ENCODE data around the gene NKX2-8. TPM values are rescaled to one million over a fixed set of nuclear protein-coding genes. Genes with fewer than 3 reads are reported as not detected.

The NKX2-8 gene
- total and polyA plus RNA-seq, 2 of the 13 experiments (the other 11 are each of a cell fraction or from before 2014, with no cell fraction given) = not detected

DNA sequence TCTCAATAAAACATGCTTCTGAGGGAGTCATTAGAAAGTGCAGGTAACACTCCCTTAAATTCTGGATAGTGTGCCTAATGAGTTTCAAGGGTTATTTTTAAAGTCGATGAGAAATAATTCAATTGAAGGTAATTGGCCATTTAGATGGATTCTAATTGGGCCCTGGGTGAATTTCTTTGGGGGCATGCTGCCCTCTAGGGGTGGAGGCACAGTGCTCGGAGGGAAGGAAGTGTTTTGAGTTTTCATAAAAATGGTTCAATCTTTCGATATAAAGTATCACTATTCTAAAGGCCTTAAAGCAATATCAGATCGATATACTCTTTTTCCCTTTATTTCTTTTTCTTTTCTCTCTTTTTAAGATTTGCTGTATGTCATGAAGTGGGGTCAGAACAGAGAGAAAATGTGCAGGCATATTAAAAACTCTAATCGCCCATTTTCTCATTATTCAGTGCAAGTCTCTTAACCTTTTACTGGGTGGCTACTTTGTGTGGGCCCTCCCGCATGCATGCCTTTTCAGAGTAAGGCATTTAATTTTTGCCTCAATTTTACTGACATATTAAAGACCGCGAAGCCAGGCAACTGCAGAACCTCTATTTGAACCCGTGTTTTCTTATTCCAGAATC lies 25.5 kb downstream of the NKX2-8 start (continued):
- TF ChIP-seq, protein P1, sequence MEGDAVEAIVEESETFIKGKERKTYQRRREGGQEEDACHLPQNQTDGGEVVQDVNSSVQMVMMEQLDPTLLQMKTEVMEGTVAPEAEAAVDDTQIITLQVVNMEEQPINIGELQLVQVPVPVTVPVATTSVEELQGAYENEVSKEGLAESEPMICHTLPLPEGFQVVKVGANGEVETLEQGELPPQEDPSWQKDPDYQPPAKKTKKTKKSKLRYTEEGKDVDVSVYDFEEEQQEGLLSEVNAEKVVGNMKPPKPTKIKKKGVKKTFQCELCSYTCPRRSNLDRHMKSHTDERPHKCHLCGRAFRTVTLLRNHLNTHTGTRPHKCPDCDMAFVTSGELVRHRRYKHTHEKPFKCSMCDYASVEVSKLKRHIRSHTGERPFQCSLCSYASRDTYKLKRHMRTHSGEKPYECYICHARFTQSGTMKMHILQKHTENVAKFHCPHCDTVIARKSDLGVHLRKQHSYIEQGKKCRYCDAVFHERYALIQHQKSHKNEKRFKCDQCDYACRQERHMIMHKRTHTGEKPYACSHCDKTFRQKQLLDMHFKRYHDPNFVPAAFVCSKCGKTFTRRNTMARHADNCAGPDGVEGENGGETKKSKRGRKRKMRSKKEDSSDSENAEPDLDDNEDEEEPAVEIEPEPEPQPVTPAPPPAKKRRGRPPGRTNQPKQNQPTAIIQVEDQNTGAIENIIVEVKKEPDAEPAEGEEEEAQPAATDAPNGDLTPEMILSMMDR (CRISPR knock-in tag; IDR thresholded peaks at IDR 0.05) = peak; percentile 81
- TF ChIP-seq ELF1 (CRISPR knock-in tag; IDR thresholded peaks at IDR 0.05) (no peak), POLR2AphosphoS2 (IDR thresholded peaks at IDR 0.05; ENCODE audit: low read depth, low read length) (no peak), CENPX (CRISPR knock-in tag; IDR thresholded peaks at IDR 0.05) (no peak), RAD21 (CRISPR knock-in tag; IDR thresholded peaks at IDR 0.05) (peak; percentile 34; the same call in 1 of the 2 replicates), WIZ (CRISPR knock-in tag; IDR thresholded peaks at IDR 0.05) (no peak), ZMAT3 (CRISPR knock-in tag; conservative IDR thresholded peaks at IDR 0.05) (no peak), BCL6 (CRISPR knock-in tag; IDR thresholded peaks at IDR 0.05) (no peak), ZNF878 (CRISPR knock-in tag; IDR thresholded peaks at IDR 0.05) (no peak), SMYD3 (CRISPR knock-in tag; IDR thresholded peaks at IDR 0.05) (no peak), HCFC1 (IDR thresholded peaks at IDR 0.05; ENCODE audit: low read depth, low read length) (no peak), ZNF256 (CRISPR knock-in tag; conservative IDR thresholded peaks at IDR 0.05) (no peak), XBP1 (CRISPR knock-in tag; IDR thresholded peaks at IDR 0.05) (peak; percentile 25; the same call in 1 of the 2 replicates), ZNF10 (CRISPR knock-in tag; IDR thresholded peaks at IDR 0.05; ENCODE audit: borderline replicate concordance, low read depth) (no peak), ZMYM3 (CRISPR knock-in tag; IDR thresholded peaks at IDR 0.05) (no peak), ZNF121 (CRISPR knock-in tag; IDR thresholded peaks at IDR 0.05) (no peak), AHR (CRISPR knock-in tag; IDR thresholded peaks at IDR 0.05) (no peak), CCDC6 (CRISPR knock-in tag; IDR thresholded peaks at IDR 0.05) (no peak), ZBTB33 (CRISPR knock-in tag; IDR thresholded peaks at IDR 0.05) (no peak)
- TF ChIP-seq, protein P2, sequence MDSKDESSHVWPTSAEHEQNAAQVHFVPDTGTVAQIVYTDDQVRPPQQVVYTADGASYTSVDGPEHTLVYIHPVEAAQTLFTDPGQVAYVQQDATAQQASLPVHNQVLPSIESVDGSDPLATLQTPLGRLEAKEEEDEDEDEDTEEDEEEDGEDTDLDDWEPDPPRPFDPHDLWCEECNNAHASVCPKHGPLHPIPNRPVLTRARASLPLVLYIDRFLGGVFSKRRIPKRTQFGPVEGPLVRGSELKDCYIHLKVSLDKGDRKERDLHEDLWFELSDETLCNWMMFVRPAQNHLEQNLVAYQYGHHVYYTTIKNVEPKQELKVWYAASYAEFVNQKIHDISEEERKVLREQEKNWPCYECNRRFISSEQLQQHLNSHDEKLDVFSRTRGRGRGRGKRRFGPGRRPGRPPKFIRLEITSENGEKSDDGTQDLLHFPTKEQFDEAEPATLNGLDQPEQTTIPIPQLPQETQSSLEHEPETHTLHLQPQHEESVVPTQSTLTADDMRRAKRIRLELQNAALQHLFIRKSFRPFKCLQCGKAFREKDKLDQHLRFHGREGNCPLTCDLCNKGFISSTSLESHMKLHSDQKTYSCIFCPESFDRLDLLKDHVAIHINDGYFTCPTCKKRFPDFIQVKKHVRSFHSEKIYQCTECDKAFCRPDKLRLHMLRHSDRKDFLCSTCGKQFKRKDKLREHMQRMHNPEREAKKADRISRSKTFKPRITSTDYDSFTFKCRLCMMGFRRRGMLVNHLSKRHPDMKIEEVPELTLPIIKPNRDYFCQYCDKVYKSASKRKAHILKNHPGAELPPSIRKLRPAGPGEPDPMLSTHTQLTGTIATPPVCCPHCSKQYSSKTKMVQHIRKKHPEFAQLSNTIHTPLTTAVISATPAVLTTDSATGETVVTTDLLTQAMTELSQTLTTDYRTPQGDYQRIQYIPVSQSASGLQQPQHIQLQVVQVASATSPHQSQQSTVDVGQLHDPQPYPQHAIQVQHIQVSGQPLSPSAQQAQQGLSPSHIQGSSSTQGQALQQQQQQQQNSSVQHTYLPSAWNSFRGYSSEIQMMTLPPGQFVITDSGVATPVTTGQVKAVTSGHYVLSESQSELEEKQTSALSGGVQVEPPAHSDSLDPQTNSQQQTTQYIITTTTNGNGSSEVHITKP (CRISPR knock-in tag; IDR thresholded peaks at IDR 0.05; ENCODE audit: low read depth) = no peak
